Stimulated activated CD4-positive, alpha-beta T cell treated with anti-CD3 and anti-CD28 coated beads, Interleukin-1b, Interleukin-23, amount 100 ng/mL, for 4 hours (primary cell): ENCODE results near the gene NGRN.

Experiments used
- DNase-seq, 2 donors: peaks; one replicate each; pipeline ENCODE4 v3.0.0-alpha.2; 2020; ENCODE audit warnings: low read depth in 2 of 2

Gene NGRN

GRCh38 chr15:90318591-90318990 lies 53.1 kb downstream of the NGRN start:
- no peak for DNase-seq

DNA sequence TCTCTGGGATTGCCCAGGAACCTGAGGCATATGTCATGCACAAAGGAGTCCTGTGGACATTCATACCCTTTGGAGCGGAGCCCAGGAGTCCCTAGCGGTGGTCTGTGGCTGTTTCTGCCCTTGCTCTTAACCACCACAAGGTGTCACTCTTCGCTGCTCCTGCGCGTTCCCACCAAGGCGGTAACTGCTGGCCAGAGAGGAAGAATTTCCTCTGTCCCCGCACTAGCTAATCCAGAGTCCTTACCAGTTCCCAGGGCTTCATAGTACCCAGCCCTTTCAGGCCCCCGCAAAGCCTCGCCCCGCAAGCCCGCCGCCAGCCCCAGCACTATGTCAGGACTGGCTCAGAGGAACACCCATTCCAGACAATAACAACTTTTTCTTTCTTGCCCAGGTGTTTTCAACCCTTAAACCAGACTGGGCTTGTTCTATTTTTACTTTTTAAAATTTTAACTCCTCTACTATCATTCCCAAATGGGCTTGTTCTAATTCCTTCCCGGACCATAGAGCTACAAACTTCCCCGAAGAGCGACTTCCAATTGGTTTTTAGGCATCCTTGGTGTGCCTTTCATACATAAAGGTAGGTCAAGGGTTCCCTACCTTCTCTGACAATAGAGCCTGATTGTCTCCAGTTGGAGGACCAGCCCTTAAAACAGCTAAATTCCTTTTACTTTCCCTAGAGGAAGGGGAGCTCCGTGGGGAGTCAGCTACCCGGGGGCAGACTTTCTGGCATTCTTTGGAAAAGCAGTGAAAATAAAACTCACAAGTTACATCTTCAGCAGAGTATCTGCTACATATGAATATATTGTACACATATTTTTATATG lies 54.8 kb downstream of the NGRN start:
- DNase-seq, result peak; percentile 34 to 56

DNA sequence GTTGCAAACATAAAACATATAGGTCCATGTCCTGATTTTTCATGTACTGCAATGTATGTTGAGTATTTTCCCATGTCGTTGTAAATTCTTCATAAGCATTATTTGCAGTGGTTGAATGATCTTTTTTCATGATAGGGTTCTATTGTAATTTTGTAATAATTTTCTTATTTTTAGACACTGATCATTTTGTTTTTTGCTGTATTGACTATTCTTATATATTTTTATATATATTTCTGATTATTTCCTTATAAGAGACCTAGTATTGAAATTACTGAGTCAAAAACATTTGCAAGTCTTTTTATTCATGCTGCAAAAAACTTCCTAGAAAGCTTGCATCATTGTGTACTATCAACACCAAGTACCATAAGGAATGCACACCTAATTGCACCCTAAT lies 55.4 kb downstream of the NGRN start:
- DNase-seq, result no peak
